GM18517 (cell line): ENCODE data around the gene STRA8.
"Not testable (repeated sequence)": the region's sequence is repeated elsewhere in the genome, so short reads cannot be mapped to it uniquely, and the experiment has no call there.

Experiments
- ATAC-seq: cut with Tn5 transposase; IDR thresholded peaks from one replicate; pipeline ENCODE4 v1.9.1; 2021; ENCODE audit warnings: mild to moderate bottlenecking, moderate library complexity; ENCODE audit not compliant: unreplicated experiment

Gene STRA8

GRCh38 chr7:135204876-135205275 lies 28.8 kb upstream of the STRA8 start:
- ATAC-seq = no peak

DNA sequence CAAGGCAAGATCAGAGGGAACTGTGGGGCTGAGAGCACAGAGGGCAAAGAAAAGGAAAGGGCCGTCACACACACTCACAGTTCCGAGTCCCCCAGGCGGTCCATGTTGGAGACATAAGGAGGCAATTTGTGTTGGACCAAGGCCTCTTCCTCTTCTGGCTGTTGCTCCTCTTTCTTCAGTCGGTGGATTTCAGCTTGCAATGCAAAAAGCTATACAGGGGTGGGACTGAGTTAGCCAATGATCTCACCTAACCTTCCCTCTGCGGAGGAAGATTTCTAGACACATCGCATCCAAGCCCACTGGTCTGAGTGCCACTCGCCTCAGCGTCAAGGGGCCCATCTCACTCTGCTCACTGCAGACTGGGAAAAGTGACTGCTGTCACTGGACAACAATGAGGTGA lies 27.8 kb upstream of the STRA8 start:
- ATAC-seq = no peak

DNA sequence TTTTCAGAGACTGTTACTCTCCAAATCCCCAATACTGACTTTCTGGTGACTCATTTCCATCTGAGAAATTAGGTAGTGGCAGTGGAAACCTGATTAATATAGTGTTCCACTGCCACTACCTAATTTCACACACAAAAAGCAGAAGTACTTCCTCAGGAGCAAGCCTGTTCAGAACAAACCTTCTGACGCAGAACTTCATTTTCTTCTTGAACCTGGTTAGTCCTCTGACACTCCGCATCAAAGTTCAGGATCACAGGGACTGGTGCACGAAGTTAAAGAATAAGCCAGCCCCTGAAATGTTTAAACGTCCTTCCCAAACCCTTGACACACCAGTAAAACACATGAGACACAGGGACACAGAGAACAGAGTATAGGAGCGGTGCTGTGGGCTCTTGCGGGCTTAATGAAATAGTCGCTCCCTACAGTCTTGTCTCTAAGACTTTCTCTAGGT lies 26.7 kb upstream of the STRA8 start:
- peak; percentile 41 for ATAC-seq

DNA sequence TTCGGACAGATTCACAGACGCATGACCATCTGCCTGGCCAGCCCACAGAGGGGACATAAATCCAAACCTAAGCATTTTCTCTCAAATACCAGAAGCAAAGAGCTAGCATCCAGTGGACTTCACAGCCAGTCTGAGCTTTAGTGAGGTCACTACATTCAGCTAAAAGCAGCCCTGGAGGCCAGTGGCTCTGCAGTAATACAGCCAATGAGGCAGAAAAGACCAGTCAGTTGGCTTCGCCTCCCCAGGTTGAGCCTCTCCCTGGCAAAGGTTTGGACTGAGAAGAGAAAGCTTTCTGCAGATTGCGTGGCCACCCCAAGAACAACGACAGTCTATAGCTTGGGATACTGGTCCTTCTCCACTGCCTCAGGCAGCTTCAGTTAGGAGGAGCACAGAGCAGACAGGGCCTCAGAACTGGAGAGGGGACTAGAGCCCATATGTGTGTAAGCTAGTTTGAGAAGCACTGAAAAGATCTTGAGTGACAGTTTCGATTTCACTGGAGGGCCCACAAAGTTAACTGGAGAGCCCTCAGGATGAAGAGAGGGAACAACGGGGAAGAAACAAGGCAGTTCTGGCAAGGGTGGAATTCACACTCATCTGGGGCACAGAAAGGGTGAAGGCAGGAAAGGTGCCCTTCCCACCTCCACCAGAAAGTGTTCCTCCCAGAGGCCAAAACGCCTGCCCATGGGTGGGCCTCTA lies 26.1 kb upstream of the STRA8 start:
- ATAC-seq = no peak

DNA sequence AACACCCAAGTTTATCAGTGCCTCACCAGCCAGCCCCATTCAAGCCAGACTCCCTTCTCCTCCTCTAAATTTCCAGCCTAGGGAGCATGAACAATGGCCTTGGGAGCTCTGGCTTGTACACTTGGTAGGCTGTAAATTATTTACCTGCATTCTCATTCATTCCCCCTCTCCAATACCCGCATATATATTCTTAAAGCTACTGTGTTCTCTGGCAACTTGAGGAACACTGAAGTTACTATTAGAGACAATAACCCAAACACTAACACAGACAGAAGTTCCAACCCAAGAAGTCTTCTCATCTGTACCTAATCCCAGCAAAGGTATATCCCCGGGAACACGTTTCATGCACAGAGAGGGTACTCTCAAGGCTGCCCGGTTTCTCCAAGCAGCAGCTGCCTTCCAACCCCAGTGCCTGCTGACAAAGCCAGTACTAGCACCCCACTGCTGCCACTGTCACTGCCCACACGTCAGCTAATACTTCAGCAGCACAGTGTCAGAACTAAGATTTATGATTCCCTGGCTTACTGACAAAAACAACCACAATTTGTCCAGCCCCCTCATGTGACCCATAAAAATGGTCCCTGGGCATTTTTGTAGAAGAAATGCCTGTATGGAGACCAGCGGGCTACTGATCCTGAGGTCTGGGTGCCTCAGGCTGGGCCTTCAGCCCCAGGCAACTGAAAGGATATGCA lies 25.4 kb upstream of the STRA8 start:
- no peak for ATAC-seq

DNA sequence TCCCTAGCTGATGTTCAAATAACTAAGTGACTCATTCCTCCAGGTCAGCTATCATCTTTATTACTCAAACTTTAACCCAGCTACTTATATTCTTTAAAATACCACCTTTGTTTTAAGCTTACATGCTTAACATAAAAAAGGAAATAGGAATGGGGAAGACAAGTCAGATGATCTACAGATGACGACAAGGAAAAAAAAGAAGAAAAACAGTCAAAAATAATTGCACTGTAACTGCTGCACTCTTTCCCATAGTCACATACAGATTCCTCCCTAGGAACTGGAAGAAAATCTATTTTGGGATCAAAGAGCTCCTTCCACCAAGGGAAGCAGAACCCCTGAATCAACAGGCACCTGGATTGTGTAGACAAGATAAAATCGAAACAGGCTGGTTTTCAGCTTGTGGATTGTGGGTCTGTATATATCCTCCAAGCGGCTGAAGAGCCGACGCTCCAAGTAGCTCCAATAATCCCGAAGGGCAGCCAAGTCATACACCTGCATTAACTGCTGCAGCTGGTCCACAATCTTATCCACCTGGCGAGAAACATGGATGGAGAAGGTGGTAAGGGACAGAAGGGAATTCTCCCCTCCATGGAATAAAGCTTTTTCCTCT lies 24.3 kb upstream of the STRA8 start:
- ATAC-seq = no peak

DNA sequence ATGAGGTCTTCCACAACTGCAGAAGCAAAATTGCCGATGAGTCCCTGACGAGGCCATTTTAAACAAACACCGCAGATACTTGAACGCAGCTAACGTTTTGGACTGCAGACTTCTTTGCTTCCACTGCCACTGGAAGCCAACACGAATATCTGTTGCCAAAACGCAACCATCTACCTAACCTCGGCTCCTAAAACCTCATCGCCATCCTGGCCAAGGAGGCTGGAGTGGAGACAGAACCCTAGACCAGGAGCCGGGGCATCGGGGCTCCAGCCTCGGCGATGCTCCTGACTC lies 22.8 kb upstream of the STRA8 start:
- ATAC-seq = no peak

- ATAC-seq = peak; percentile 70
These were observed 22.3 kb upstream of the STRA8 start, which contains the start of gene WDR91 for GRCh38 chr7:135211179-135211945. TSS of gene WDR91 (minus strand) at chr7:135211526. CDS start at chr7:135211502, 24 bp downstream.

GRCh38 chr7:135211946-135212685 lies 21.5 kb upstream of the STRA8 start:
- not testable (repeated sequence) for ATAC-seq

- ATAC-seq = no peak
These were observed 19.8 kb upstream of the STRA8 start for GRCh38 chr7:135213831-135214230.

GRCh38 chr7:135215180-135215579 lies 18.5 kb upstream of the STRA8 start:
- no peak for ATAC-seq

GRCh38 chr7:135215698-135216097 lies 17.9 kb upstream of the STRA8 start:
- ATAC-seq = no peak

DNA sequence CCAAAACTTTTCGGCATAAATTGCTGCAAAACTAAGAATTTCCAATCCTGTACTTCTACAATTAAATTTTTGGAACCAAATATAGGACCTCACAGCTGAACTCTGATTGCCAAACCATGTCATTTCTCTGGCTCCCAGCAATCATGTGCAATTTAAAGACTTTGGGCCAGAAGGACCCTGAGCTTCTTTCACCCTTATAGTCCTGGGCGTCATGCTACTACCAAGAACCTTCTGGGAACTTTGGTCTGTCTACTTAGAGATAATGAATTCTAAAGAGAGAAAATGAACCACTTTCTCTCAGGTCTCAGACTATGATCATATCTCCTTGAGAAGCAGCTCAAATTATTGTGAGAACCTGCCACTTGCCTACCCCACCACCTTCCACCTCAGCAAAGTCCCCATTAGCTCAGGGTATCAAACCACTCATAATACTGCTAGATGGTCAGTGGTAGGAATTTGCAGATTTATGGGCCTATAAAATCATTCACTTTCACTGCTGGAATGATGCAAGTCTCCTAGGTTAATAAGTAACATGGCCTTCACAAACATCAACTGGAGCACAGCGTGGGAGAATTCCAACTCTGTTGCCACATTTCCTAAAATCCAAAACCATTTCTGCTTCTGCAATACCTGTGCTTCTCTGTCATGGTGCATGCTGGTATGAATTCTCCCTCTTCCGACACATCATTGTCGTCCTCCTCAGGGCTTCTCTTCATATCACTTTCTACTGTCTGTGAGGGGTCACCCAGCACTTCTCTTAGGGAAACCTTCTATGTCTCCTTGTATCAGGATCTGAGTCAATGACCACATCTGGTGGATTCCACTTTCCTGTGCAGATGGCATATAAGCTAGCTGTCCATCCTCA lies 15.8 kb upstream of the STRA8 start:
- no peak for ATAC-seq

DNA sequence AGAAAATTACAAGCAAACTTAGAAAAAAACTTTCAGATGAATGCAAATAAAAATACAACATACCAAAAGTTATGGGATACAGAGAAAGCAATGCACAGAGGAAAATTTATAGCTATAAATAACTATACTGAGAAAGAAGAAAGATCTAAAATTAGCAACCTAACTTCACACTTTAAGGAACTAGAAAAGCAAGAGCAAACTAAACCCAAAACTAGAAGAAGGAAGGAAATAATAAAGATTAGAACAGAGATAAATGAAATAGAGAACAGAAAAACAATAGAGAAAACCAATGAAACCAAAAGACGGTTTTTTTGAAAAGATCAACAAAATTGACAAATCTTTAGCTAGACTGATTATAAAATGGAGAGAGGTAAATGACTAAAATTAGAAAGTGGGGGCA lies 9.6 kb upstream of the STRA8 start:
- peak; percentile 53 for ATAC-seq

DNA sequence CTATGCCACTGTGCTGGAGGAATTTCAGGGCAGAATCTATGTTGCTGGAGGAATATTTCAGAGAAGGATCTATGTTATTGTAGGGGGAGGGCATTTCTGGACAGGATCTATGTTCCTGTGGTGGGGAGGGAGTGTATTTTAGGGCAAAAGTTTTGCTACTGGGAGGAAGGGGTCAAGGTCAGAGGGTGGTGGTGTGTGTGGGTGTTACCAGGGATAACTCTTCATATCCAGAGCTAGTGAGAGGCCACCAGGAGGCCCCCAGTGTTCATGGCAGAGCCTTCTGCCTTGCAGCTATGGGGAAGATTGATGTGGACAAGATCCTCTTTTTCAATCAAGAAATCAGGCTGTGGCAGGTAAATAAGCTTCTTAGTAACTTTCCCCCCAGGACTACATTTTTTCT lies 2.0 kb upstream of the STRA8 start:
- ATAC-seq = no peak

DNA sequence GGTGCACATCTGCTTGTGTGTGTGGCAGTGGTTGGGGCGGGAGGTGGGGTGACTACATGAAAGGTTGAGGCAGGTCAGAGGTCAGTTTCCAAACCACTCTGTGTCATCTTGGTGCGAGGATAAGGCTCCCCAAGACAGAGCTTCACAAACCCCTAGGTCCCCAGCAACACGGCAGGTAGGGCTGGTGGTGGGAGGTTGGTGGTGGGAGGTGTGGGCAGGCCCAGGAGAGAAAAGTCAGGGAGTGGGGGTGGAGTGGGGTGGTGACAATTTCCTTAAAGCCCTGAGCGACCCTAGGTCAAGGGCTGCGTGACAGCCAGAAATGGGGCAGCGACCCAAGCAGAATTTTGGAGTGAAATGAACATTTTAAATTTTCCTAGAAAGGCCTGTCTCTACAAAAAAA lies 1.6 kb upstream of the STRA8 start:
- ATAC-seq = no peak

GRCh38 chr7:135232720-135233119 lies 918 bp upstream of the STRA8 start:
- ATAC-seq = no peak

DNA sequence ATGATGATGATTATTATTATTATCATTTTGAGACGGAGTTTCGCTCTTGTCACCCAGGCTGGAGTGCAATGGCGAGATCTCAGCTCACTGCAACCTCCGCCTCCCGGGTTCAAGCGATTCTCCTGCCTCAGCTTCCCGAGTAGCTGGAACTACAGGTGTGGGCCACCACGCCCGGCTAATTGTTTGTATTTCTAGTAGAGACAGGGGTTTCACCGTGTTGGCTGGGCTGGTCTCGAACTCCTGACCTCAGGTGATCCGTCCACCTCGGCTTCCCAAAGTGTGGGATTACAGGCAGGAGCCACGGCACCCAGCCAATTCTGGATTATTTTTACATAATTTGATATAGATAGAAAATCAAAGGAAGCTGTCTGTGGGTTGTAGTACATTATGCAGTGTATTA lies 457 bp downstream of the STRA8 start:
- not testable (repeated sequence) for ATAC-seq

DNA sequence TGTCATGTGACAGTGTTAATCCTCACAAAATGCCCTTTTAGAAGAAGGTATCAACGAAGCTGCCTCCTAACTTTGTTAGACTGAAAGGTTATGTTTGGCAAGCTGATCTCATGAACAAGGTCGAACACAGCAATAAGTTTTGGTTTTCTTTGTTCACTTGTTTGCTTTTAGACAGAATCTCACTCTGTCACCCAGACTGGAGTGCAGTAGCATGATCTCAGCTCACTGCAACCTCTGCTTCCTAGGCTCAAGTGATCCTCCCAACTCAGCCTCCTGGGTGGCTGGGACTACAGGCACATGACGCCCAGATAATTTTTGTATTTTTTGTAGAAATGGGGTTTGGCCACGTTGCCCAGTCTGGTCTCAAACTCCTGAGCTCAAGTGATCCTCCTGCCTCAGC lies 1.1 kb downstream of the STRA8 start:
- no peak for ATAC-seq

DNA sequence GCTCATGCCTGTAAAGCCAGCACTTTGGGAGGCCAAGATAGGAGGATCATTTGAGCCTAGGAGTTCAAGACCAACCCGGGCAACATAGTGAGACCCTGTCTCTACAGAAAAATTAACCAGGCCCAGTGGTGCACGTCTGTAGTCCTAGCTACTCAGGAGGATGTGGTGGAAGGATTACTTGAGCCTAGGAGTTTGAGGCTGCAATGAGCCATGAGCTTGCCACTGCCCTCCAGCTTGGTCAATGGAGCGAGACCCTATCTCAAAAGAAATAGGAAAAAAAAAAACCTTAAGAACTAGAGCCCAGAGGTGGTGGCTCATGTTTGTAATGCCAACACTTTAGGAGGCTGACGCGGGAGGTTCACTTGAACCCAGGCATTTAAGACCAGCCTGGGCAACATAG lies 2.2 kb downstream of the STRA8 start:
- no peak for ATAC-seq
